CD4-positive, alpha-beta T cell treated with Interleukin-4 for 4 hours (primary cell): ENCODE results near the gene SLCO4A1.

ENCODE experiments used
- DNase-seq: peaks from one replicate; pipeline ENCODE4 v3.0.0-alpha.2; 2020

SLCO4A1 gene

GRCh38 chr20:62642051-62642665 is at the start of gene SLCO4A1:
Gene SLCO4A1 (plus strand): TSS chr20:62642503. CDS start chr20:62656455, 13,952 bp downstream.
- DNase-seq: peak; percentile 71

- DNase-seq: no peak
Measured at GRCh38 chr20:62592506-62593177, 49.7 kb upstream of the SLCO4A1 start.

GRCh38 chr20:62593616-62594015 is 48.7 kb upstream of the SLCO4A1 start:
- no peak for DNase-seq

GRCh38 chr20:62595069-62595468 is 47.2 kb upstream of the SLCO4A1 start:
- DNase-seq: no peak

- DNase-seq: no peak
Measured at GRCh38 chr20:62595491-62595890, 46.8 kb upstream of the SLCO4A1 start.

- DNase-seq: no peak
Measured at GRCh38 chr20:62596486-62596885, 45.8 kb upstream of the SLCO4A1 start.

GRCh38 chr20:62596921-62597320 is 45.4 kb upstream of the SLCO4A1 start:
- DNase-seq: no peak

- no peak for DNase-seq
Measured at GRCh38 chr20:62597416-62598115, 44.7 kb upstream of the SLCO4A1 start.

- no peak for DNase-seq
Measured at GRCh38 chr20:62598761-62599194, 43.5 kb upstream of the SLCO4A1 start.

GRCh38 chr20:62599216-62600110 is 42.8 kb upstream of the SLCO4A1 start:
- DNase-seq: no peak

- no peak for DNase-seq
Measured at GRCh38 chr20:62601172-62601571, 41.1 kb upstream of the SLCO4A1 start.

GRCh38 chr20:62601714-62602113 is 40.6 kb upstream of the SLCO4A1 start:
- no peak for DNase-seq

GRCh38 chr20:62602550-62602949 is 39.8 kb upstream of the SLCO4A1 start:
- peak; percentile 19 for DNase-seq

- peak; percentile 27 for DNase-seq
Measured at GRCh38 chr20:62603021-62603906, 39.0 kb upstream of the SLCO4A1 start.

GRCh38 chr20:62603907-62604785 is 38.2 kb upstream of the SLCO4A1 start:
- no peak for DNase-seq

- no peak for DNase-seq
Measured at GRCh38 chr20:62604796-62605195, 37.5 kb upstream of the SLCO4A1 start.

GRCh38 chr20:62605236-62605943 is 36.9 kb upstream of the SLCO4A1 start:
- DNase-seq: no peak

GRCh38 chr20:62606016-62606415 is 36.3 kb upstream of the SLCO4A1 start:
- no peak for DNase-seq

- no peak for DNase-seq
Measured at GRCh38 chr20:62606551-62607201, 35.6 kb upstream of the SLCO4A1 start.
